H1 (cell line): ENCODE data around the gene TET2. TPM values are rescaled to one million over a fixed set of nuclear protein-coding genes. Genes with fewer than 3 reads are reported as not detected.

Experiments
- CTCF ChIA-PET: fragments of 300-600 bp; sonication (Branson Sonifier 250); formaldehyde crosslinking; loops from one replicate; lab custom pipeline; 2021; ENCODE audit not compliant: partially characterized antibody; lab: Charles Lee
- POLR2A ChIA-PET: fragments of 300-600 bp; sonication (Branson Sonifier 250); formaldehyde crosslinking; loops from one replicate; lab custom pipeline; 2021; ENCODE audit warnings: inconsistent platforms; ENCODE audit not compliant: partially characterized antibody; lab: Charles Lee
- DNase-seq, 2 experiments: peaks; one replicate each; pipeline versions ENCODE4 v3.0.0 to v3.0.0-alpha.2; 2010 to 2022; ENCODE audit warnings: low spot score in 2 of 2, low read depth in 1 of 2, mixed read lengths in 1 of 2
- FAIRE-seq: peaks from 2 replicates; lab custom pipeline; 2011; peaks lifted over from hg19 to GRCh38; lab: Jason Lieb, UNC
- H2AFZ ChIP-seq: 2 replicates; pipeline ENCODE4 v1.8.1; 2012; ENCODE audit warnings: low read length, inconsistent platforms
- H2AK5ac ChIP-seq: 2 replicates; pipeline ENCODE4 v1.6.1; 2013; ENCODE audit warnings: low read depth, low read length
- H2BK120ac ChIP-seq: replicated peaks from 2 replicates; pipeline ENCODE3; 2013; ENCODE audit warnings: low read depth, low read length, inconsistent platforms
- H2BK12ac ChIP-seq: 2 replicates; pipeline ENCODE4 v1.6.1; 2013; ENCODE audit warnings: low read depth, low read length
- H2BK15ac ChIP-seq: 2 replicates; pipeline ENCODE4 v1.6.1; 2013; ENCODE audit warnings: low read length
- H2BK20ac ChIP-seq: 2 replicates; pipeline ENCODE4 v1.6.1; 2013; ENCODE audit warnings: low read length
- H2BK5ac ChIP-seq: 2 replicates; pipeline ENCODE4 v1.6.1; 2013; ENCODE audit warnings: low read depth, low read length
- H3K14ac ChIP-seq: 2 replicates; pipeline ENCODE4 v1.6.1; 2013; ENCODE audit warnings: inconsistent platforms; ENCODE audit not compliant: insufficient read length
- H3K18ac ChIP-seq: 2 replicates; pipeline ENCODE4 v1.6.1; 2013; ENCODE audit warnings: low read length; ENCODE audit errors: extremely low read depth
- H3K23ac ChIP-seq: 2 replicates; pipeline ENCODE4 v1.6.1; 2013; ENCODE audit warnings: inconsistent platforms; ENCODE audit not compliant: insufficient read length
- H3K23me2 ChIP-seq: 2 replicates; pipeline ENCODE4 v1.6.1; 2013; ENCODE audit warnings: low read depth, low read length
- H3K27ac ChIP-seq: 2 replicates; pipeline ENCODE4 v1.6.1; 2011; ENCODE audit warnings: low read depth, low read length, inconsistent platforms
- H3K27me3 ChIP-seq, 4 experiments: replicated peaks in 1 of 4; 1 replicate in 1 of 4; 2 replicates in 3 of 4; pipeline versions ENCODE4 v1.6.1 to v1.8.1; 2011 to 2013; ENCODE audit warnings: low read length in 3 of 4, mild to moderate bottlenecking in 3 of 4, inconsistent platforms in 2 of 4, mixed read lengths in 2 of 4, moderate library complexity in 1 of 4; ENCODE audit not compliant: control insufficient read depth in 3 of 4, insufficient read depth in 3 of 4; ENCODE audit errors: extremely low read depth in 1 of 4
- H3K36me3 ChIP-seq, 4 experiments: 2 replicates each; pipeline versions ENCODE4 v1.6.1 to v1.8.1; 2011 to 2013; ENCODE audit warnings: mild to moderate bottlenecking in 4 of 4, low read length in 3 of 4, moderate library complexity in 2 of 4, control low read depth in 1 of 4, inconsistent platforms in 1 of 4; ENCODE audit not compliant: insufficient read depth in 4 of 4, control insufficient read depth in 2 of 4
- H3K4ac ChIP-seq: replicated peaks from 2 replicates; pipeline ENCODE3; 2013; ENCODE audit warnings: low read length, low read depth, mixed read lengths, inconsistent platforms; ENCODE audit not compliant: insufficient read length
- H3K4me1 ChIP-seq, 4 experiments: replicated peaks in 1 of 4; 1 replicate in 1 of 4; 2 replicates in 3 of 4; pipeline versions ENCODE4 v1.6.1 to v1.8.1; 2011 to 2013; ENCODE audit warnings: low read length in 3 of 4, inconsistent platforms in 2 of 4, mixed read lengths in 1 of 4; ENCODE audit not compliant: insufficient read depth in 4 of 4, control insufficient read depth in 3 of 4
- H3K4me2 ChIP-seq, 2 experiments: 2 replicates each; pipeline versions ENCODE4 v1.6.1 to v1.8.1; 2011 to 2013; ENCODE audit warnings: low read depth in 2 of 2, low read length in 2 of 2, control low read depth in 1 of 2, inconsistent platforms in 1 of 2, mild to moderate bottlenecking in 1 of 2; ENCODE audit not compliant: insufficient read depth in 1 of 2
- H3K4me3 ChIP-seq, 4 experiments: fragments of 200-600, 300-600 bp in 1 of 4; sonication (generic), shearing (Covaris generic), sonication (Bioruptor Twin) in 1 of 4; 2 replicates each; pipeline versions ENCODE4 v1.5.1 to v1.8.1; 2011 to 2016; ENCODE audit warnings: low read length in 4 of 4, low read depth in 3 of 4, control low read depth in 2 of 4, inconsistent platforms in 2 of 4, mild to moderate bottlenecking in 2 of 4, mixed read lengths in 1 of 4, moderate library complexity in 1 of 4; ENCODE audit not compliant: insufficient read depth in 2 of 4; ENCODE audit errors: extremely low read depth in 1 of 4
- H3K56ac ChIP-seq: replicated peaks from 2 replicates; pipeline ENCODE3; 2013; ENCODE audit warnings: low read depth, mild to moderate bottlenecking, mixed read lengths, low read length, inconsistent platforms; ENCODE audit not compliant: insufficient read length
- H3K79me1 ChIP-seq: 2 replicates; pipeline ENCODE4 v1.6.1; 2013; ENCODE audit warnings: low read depth, low read length, control low read depth
- H3K79me2 ChIP-seq, 2 experiments: 2 replicates each; pipeline versions ENCODE4 v1.6.1 to v1.8.1; 2012 to 2013; ENCODE audit warnings: low read length in 2 of 2, mild to moderate bottlenecking in 2 of 2, inconsistent platforms in 1 of 2; ENCODE audit not compliant: insufficient read depth in 2 of 2, control insufficient read depth in 1 of 2
- H3K9ac ChIP-seq, 4 experiments: replicated peaks in 1 of 4; 1 replicate in 1 of 4; 2 replicates in 3 of 4; pipeline versions ENCODE4 v1.6.1 to v1.8.1; 2011 to 2013; ENCODE audit warnings: low read depth in 3 of 4, low read length in 3 of 4, control low read depth in 2 of 4, mild to moderate bottlenecking in 2 of 4, moderate library complexity in 2 of 4, inconsistent platforms in 1 of 4; ENCODE audit errors: extremely low read depth in 1 of 4
- H3K9me3 ChIP-seq, 2 experiments: 2 replicates each; pipeline versions ENCODE4 v1.6.1 to v1.8.1; 2012 to 2013; ENCODE audit warnings: mild to moderate bottlenecking in 2 of 2, moderate library complexity in 2 of 2, control low read depth in 1 of 2, inconsistent platforms in 1 of 2, low read depth in 1 of 2, low read length in 1 of 2, mixed read lengths in 1 of 2; ENCODE audit not compliant: insufficient read depth in 2 of 2
- H4K20me1 ChIP-seq, 2 experiments: replicated peaks in 1 of 2; 2 replicates each; pipeline versions ENCODE3 to v1.8.1; 2011 to 2013; ENCODE audit warnings: inconsistent platforms in 2 of 2, low read length in 2 of 2, mild to moderate bottlenecking in 1 of 2; ENCODE audit not compliant: insufficient read depth in 2 of 2, control insufficient read depth in 1 of 2
- H4K5ac ChIP-seq: 2 replicates; pipeline ENCODE4 v1.6.1; 2013; ENCODE audit warnings: low read length, low read depth, mixed read lengths, inconsistent platforms; ENCODE audit not compliant: insufficient read length
- H4K8ac ChIP-seq: 2 replicates; pipeline ENCODE4 v1.8.0; 2013; ENCODE audit warnings: mild to moderate bottlenecking, moderate library complexity, low read length, inconsistent platforms; ENCODE audit not compliant: insufficient read depth; ENCODE audit errors: extremely low read depth
- H4K91ac ChIP-seq: replicated peaks from 2 replicates; pipeline ENCODE3; 2013; ENCODE audit warnings: low read length, mixed read lengths, inconsistent platforms; ENCODE audit not compliant: insufficient read length
- GABPA ChIP-seq: IDR thresholded peaks from 2 replicates; pipeline ENCODE4 v1.6.1; 2011; ENCODE audit warnings: mild to moderate bottlenecking, low read length, moderate library complexity, borderline replicate concordance; ENCODE audit not compliant: insufficient read depth
- JUN ChIP-seq: IDR thresholded peaks from 2 replicates; pipeline ENCODE4 v1.6.1; 2011; ENCODE audit warnings: low read depth, mild to moderate bottlenecking, improper control_type of control experiment, low read length
- KDM4A ChIP-seq: IDR thresholded peaks from one replicate; pipeline ENCODE4 v1.7.1; 2012; ENCODE audit warnings: low read depth, mild to moderate bottlenecking, moderate library complexity, low read length, inconsistent platforms; ENCODE audit not compliant: severe bottlenecking
- NANOG ChIP-seq: IDR thresholded peaks from 2 replicates; pipeline ENCODE4 v1.6.1; 2011; ENCODE audit warnings: low read length, low read depth, mild to moderate bottlenecking, inconsistent platforms; ENCODE audit not compliant: insufficient read depth, poor library complexity, severe bottlenecking
- RAD21 ChIP-seq, 2 experiments: IDR thresholded peaks in 1 of 2; conservative IDR thresholded peaks in 1 of 2; 2 replicates each; pipeline ENCODE4 v1.6.1; 2011; ENCODE audit warnings: low read depth in 2 of 2, low read length in 2 of 2, improper control_type of control experiment in 1 of 2, inconsistent platforms in 1 of 2, mild to moderate bottlenecking in 1 of 2, moderate library complexity in 1 of 2
- SP1 ChIP-seq: IDR thresholded peaks from 2 replicates; pipeline ENCODE4 v1.6.1; 2011; ENCODE audit warnings: low read depth, low read length
- SP2 ChIP-seq: IDR thresholded peaks from 2 replicates; pipeline ENCODE4 v1.6.1; 2012; ENCODE audit warnings: mild to moderate bottlenecking, low read length, inconsistent platforms
- SUZ12 ChIP-seq: fragments of 200-600 bp; sonication (generic); IDR thresholded peaks from 2 replicates; pipeline ENCODE4 v1.6.1; 2012; ENCODE audit warnings: mild to moderate bottlenecking, inconsistent platforms, low read length, moderate library complexity, mixed read lengths
- TAF7 ChIP-seq: optimal IDR thresholded peaks from 2 replicates; pipeline ENCODE3; 2011; ENCODE audit warnings: low read depth, mild to moderate bottlenecking, inconsistent platforms, low read length, moderate library complexity, borderline replicate concordance
- ZNF274 ChIP-seq: IDR thresholded peaks from 2 replicates; pipeline ENCODE4 v1.7.0; 2012; ENCODE audit warnings: low read length, borderline replicate concordance; ENCODE audit errors: extremely low read depth
- WGBS, 2 experiments: shearing (Covaris generic) in 1 of 2; methylation state at CpG; one replicate each; pipeline versions ENCODE4 v1.1.6 to v1.1.7; 2013 to 2015; ENCODE audit warnings: low lambda C conversion rate in 2 of 2, mixed read lengths in 2 of 2, inconsistent platforms in 1 of 2, low coverage in 1 of 2, missing lambda C conversion rate in 1 of 2; ENCODE audit not compliant: insufficient replicate concordance in 2 of 2, insufficient coverage in 1 of 2, insufficient read length in 1 of 2; ENCODE audit errors: extremely low coverage in 1 of 2, missing lambda C conversion rate in 1 of 2; 5-methylcytosine and 5-hydroxymethylcytosine counted together
- polyA plus RNA-seq, 7 experiments: library from polyadenylated mRNA; depleted of rRNA in 3 of 7; stranded (reverse) in 5 of 7; unstranded in 2 of 7; fragments of >200 nt in 5 of 7; fragments of 200-250 nt in 2 of 7; gene quantifications; 1 replicate in 5 of 7; 2 replicates in 1 of 7; 4 replicates in 1 of 7; pipeline versions ENCODE4 v1.2.1 to v1.2.3, GENCODE V29; 2011 to 2013; ENCODE audit warnings: missing spikeins in 2 of 7, mixed read lengths in 2 of 7
- total RNA-seq: library from RNA; stranded (reverse); fragmentation: NEBNext Ultra II Directional; extraction: Animal tissue kit (Norgen Biotek cat#: 25700); gene quantifications from 2 replicates; pipeline ENCODE4 v1.2.1, GENCODE V29; 2021

Gene TET2
- total and polyA plus RNA-seq, 2 of the 8 experiments (the other 6 are each of a cell fraction or from before 2014, with no cell fraction given) = 1.0 to 2.6 TPM

- FAIRE-seq (no peak), DNase-seq (no peak)
- Histone ChIP-seq H3K23ac (no peak overlapping the region), H2BK5ac (no peak overlapping the region), H4K20me1 (no peaks in the 10 kb centered on the region), H4K5ac (no peak overlapping the region), H2BK12ac (no peak overlapping the region), H3K9me3 (no peaks in the 10 kb centered on the region), H3K4ac (no peak overlapping the region), H3K56ac (no peak overlapping the region), H3K79me1 (no peaks in the 10 kb centered on the region), H2BK15ac (no peak overlapping the region), H2AK5ac (no peak overlapping the region), H3K27ac (no peak overlapping the region), H3K9ac (no peak overlapping the region), H3K14ac (no peak overlapping the region), H3K18ac (no peak overlapping the region), H3K4me1 (no peaks in the 10 kb centered on the region), H3K27me3 (no peaks in the 10 kb centered on the region), H3K79me2 (no peaks in the 10 kb centered on the region), H2BK120ac (no peak overlapping the region), H2AFZ (no peak overlapping the region), H3K4me2 (no peak overlapping the region), H2BK20ac (no peak overlapping the region), H3K36me3 (no peaks in the 10 kb centered on the region), H4K91ac (no peak overlapping the region), H4K8ac (no peak overlapping the region), H3K4me3 (no peak overlapping the region), H3K23me2 (no peaks in the 10 kb centered on the region)
- CTCF ChIA-PET = interaction anchor here (1.5 kb wide), 1 partner anchor 12 kb away, joined by 5 read pairs; no protein-coding TSS in a partner anchor
- TF ChIP-seq JUN (no peak), TAF7 (no peak), SP2 (no peak), SUZ12 (no peak), ZNF274 (no peak), NANOG (no peak), RAD21 (IDR thresholded peaks at IDR 0.05 in 1 of 2, conservative IDR thresholded peaks at IDR 0.05 in 1 of 2; ENCODE audit: low read depth in 2 of 2, low read length in 2 of 2) (no peak), GABPA (no peak), KDM4A (no peak), SP1 (no peak)
- 100% methylated on average over 1 of the region's 1 CpG; no CpG with 5 or more reads in 1 of the 2 experiments for WGBS, 2 experiments
- POLR2A ChIA-PET = no interaction called here
These were observed 78.8 kb downstream of the TET2 start for GRCh38 chr4:105225500-105225899.
